H1 (cell line): Measurements from ENCODE around the gene EMX1. TPM values are rescaled to one million over a fixed set of nuclear protein-coding genes. Genes with fewer than 3 reads are reported as not detected.

ENCODE experiments used
- CTCF ChIA-PET: fragments of 300-600 bp; sonication (Branson Sonifier 250); formaldehyde crosslinking; loops from one replicate; lab custom pipeline; 2021; ENCODE audit not compliant: partially characterized antibody; lab: Charles Lee
- POLR2A ChIA-PET: fragments of 300-600 bp; sonication (Branson Sonifier 250); formaldehyde crosslinking; loops from one replicate; lab custom pipeline; 2021; ENCODE audit warnings: inconsistent platforms; ENCODE audit not compliant: partially characterized antibody; lab: Charles Lee
- DNase-seq, 2 experiments: peaks; one replicate each; pipeline versions ENCODE4 v3.0.0 to v3.0.0-alpha.2; 2010 to 2022; ENCODE audit warnings: low spot score in 2 of 2, low read depth in 1 of 2, mixed read lengths in 1 of 2
- FAIRE-seq: peaks from 2 replicates; lab custom pipeline; 2011; peaks lifted over from hg19 to GRCh38; lab: Jason Lieb, UNC
- H2AFZ ChIP-seq: 2 replicates; pipeline ENCODE4 v1.8.1; 2012; ENCODE audit warnings: low read length, inconsistent platforms
- H2AK5ac ChIP-seq: 2 replicates; pipeline ENCODE4 v1.6.1; 2013; ENCODE audit warnings: low read depth, low read length
- H2BK120ac ChIP-seq: replicated peaks from 2 replicates; pipeline ENCODE3; 2013; ENCODE audit warnings: low read depth, low read length, inconsistent platforms
- H2BK12ac ChIP-seq: 2 replicates; pipeline ENCODE4 v1.6.1; 2013; ENCODE audit warnings: low read depth, low read length
- H2BK15ac ChIP-seq: 2 replicates; pipeline ENCODE4 v1.6.1; 2013; ENCODE audit warnings: low read length
- H2BK20ac ChIP-seq: 2 replicates; pipeline ENCODE4 v1.6.1; 2013; ENCODE audit warnings: low read length
- H2BK5ac ChIP-seq: 2 replicates; pipeline ENCODE4 v1.6.1; 2013; ENCODE audit warnings: low read depth, low read length
- H3K14ac ChIP-seq: 2 replicates; pipeline ENCODE4 v1.6.1; 2013; ENCODE audit warnings: inconsistent platforms; ENCODE audit not compliant: insufficient read length
- H3K18ac ChIP-seq: 2 replicates; pipeline ENCODE4 v1.6.1; 2013; ENCODE audit warnings: low read length; ENCODE audit errors: extremely low read depth
- H3K23ac ChIP-seq: 2 replicates; pipeline ENCODE4 v1.6.1; 2013; ENCODE audit warnings: inconsistent platforms; ENCODE audit not compliant: insufficient read length
- H3K23me2 ChIP-seq: 2 replicates; pipeline ENCODE4 v1.6.1; 2013; ENCODE audit warnings: low read depth, low read length
- H3K27ac ChIP-seq: 2 replicates; pipeline ENCODE4 v1.6.1; 2011; ENCODE audit warnings: low read depth, low read length, inconsistent platforms
- H3K27me3 ChIP-seq, 4 experiments: replicated peaks in 1 of 4; 1 replicate in 1 of 4; 2 replicates in 3 of 4; pipeline versions ENCODE4 v1.6.1 to v1.8.1; 2011 to 2013; ENCODE audit warnings: low read length in 3 of 4, mild to moderate bottlenecking in 3 of 4, inconsistent platforms in 2 of 4, mixed read lengths in 2 of 4, moderate library complexity in 1 of 4; ENCODE audit not compliant: control insufficient read depth in 3 of 4, insufficient read depth in 3 of 4; ENCODE audit errors: extremely low read depth in 1 of 4
- H3K36me3 ChIP-seq, 4 experiments: 2 replicates each; pipeline versions ENCODE4 v1.6.1 to v1.8.1; 2011 to 2013; ENCODE audit warnings: mild to moderate bottlenecking in 4 of 4, low read length in 3 of 4, moderate library complexity in 2 of 4, control low read depth in 1 of 4, inconsistent platforms in 1 of 4; ENCODE audit not compliant: insufficient read depth in 4 of 4, control insufficient read depth in 2 of 4
- H3K4ac ChIP-seq: replicated peaks from 2 replicates; pipeline ENCODE3; 2013; ENCODE audit warnings: low read length, low read depth, mixed read lengths, inconsistent platforms; ENCODE audit not compliant: insufficient read length
- H3K4me1 ChIP-seq, 4 experiments: replicated peaks in 1 of 4; 1 replicate in 1 of 4; 2 replicates in 3 of 4; pipeline versions ENCODE4 v1.6.1 to v1.8.1; 2011 to 2013; ENCODE audit warnings: low read length in 3 of 4, inconsistent platforms in 2 of 4, mixed read lengths in 1 of 4; ENCODE audit not compliant: insufficient read depth in 4 of 4, control insufficient read depth in 3 of 4
- H3K4me2 ChIP-seq, 2 experiments: 2 replicates each; pipeline versions ENCODE4 v1.6.1 to v1.8.1; 2011 to 2013; ENCODE audit warnings: low read depth in 2 of 2, low read length in 2 of 2, control low read depth in 1 of 2, inconsistent platforms in 1 of 2, mild to moderate bottlenecking in 1 of 2; ENCODE audit not compliant: insufficient read depth in 1 of 2
- H3K4me3 ChIP-seq, 4 experiments: fragments of 200-600, 300-600 bp in 1 of 4; sonication (generic), shearing (Covaris generic), sonication (Bioruptor Twin) in 1 of 4; 2 replicates each; pipeline versions ENCODE4 v1.5.1 to v1.8.1; 2011 to 2016; ENCODE audit warnings: low read length in 4 of 4, low read depth in 3 of 4, control low read depth in 2 of 4, inconsistent platforms in 2 of 4, mild to moderate bottlenecking in 2 of 4, mixed read lengths in 1 of 4, moderate library complexity in 1 of 4; ENCODE audit not compliant: insufficient read depth in 2 of 4; ENCODE audit errors: extremely low read depth in 1 of 4
- H3K56ac ChIP-seq: replicated peaks from 2 replicates; pipeline ENCODE3; 2013; ENCODE audit warnings: low read depth, mild to moderate bottlenecking, mixed read lengths, low read length, inconsistent platforms; ENCODE audit not compliant: insufficient read length
- H3K79me1 ChIP-seq: 2 replicates; pipeline ENCODE4 v1.6.1; 2013; ENCODE audit warnings: low read depth, low read length, control low read depth
- H3K79me2 ChIP-seq, 2 experiments: 2 replicates each; pipeline versions ENCODE4 v1.6.1 to v1.8.1; 2012 to 2013; ENCODE audit warnings: low read length in 2 of 2, mild to moderate bottlenecking in 2 of 2, inconsistent platforms in 1 of 2; ENCODE audit not compliant: insufficient read depth in 2 of 2, control insufficient read depth in 1 of 2
- H3K9ac ChIP-seq, 4 experiments: replicated peaks in 1 of 4; 1 replicate in 1 of 4; 2 replicates in 3 of 4; pipeline versions ENCODE4 v1.6.1 to v1.8.1; 2011 to 2013; ENCODE audit warnings: low read depth in 3 of 4, low read length in 3 of 4, control low read depth in 2 of 4, mild to moderate bottlenecking in 2 of 4, moderate library complexity in 2 of 4, inconsistent platforms in 1 of 4; ENCODE audit errors: extremely low read depth in 1 of 4
- H3K9me3 ChIP-seq, 2 experiments: 2 replicates each; pipeline versions ENCODE4 v1.6.1 to v1.8.1; 2012 to 2013; ENCODE audit warnings: mild to moderate bottlenecking in 2 of 2, moderate library complexity in 2 of 2, control low read depth in 1 of 2, inconsistent platforms in 1 of 2, low read depth in 1 of 2, low read length in 1 of 2, mixed read lengths in 1 of 2; ENCODE audit not compliant: insufficient read depth in 2 of 2
- H4K20me1 ChIP-seq, 2 experiments: replicated peaks in 1 of 2; 2 replicates each; pipeline versions ENCODE3 to v1.8.1; 2011 to 2013; ENCODE audit warnings: inconsistent platforms in 2 of 2, low read length in 2 of 2, mild to moderate bottlenecking in 1 of 2; ENCODE audit not compliant: insufficient read depth in 2 of 2, control insufficient read depth in 1 of 2
- H4K5ac ChIP-seq: 2 replicates; pipeline ENCODE4 v1.6.1; 2013; ENCODE audit warnings: low read length, low read depth, mixed read lengths, inconsistent platforms; ENCODE audit not compliant: insufficient read length
- H4K8ac ChIP-seq: 2 replicates; pipeline ENCODE4 v1.8.0; 2013; ENCODE audit warnings: mild to moderate bottlenecking, moderate library complexity, low read length, inconsistent platforms; ENCODE audit not compliant: insufficient read depth; ENCODE audit errors: extremely low read depth
- H4K91ac ChIP-seq: replicated peaks from 2 replicates; pipeline ENCODE3; 2013; ENCODE audit warnings: low read length, mixed read lengths, inconsistent platforms; ENCODE audit not compliant: insufficient read length
- GABPA ChIP-seq: IDR thresholded peaks from 2 replicates; pipeline ENCODE4 v1.6.1; 2011; ENCODE audit warnings: mild to moderate bottlenecking, low read length, moderate library complexity, borderline replicate concordance; ENCODE audit not compliant: insufficient read depth
- KDM5A ChIP-seq: fragments of 200-600 bp; IDR thresholded peaks from 2 replicates; pipeline ENCODE4 v1.7.1; 2012; ENCODE audit warnings: mild to moderate bottlenecking, low read length, inconsistent platforms, mixed read lengths
- MAX ChIP-seq: IDR thresholded peaks from 2 replicates; pipeline ENCODE4 v1.6.1; 2012; ENCODE audit warnings: inconsistent platforms
- RFX5 ChIP-seq: IDR thresholded peaks from 2 replicates; pipeline ENCODE4 v1.6.1; 2011; ENCODE audit warnings: low read depth, low read length, improper control_type of control experiment, borderline replicate concordance
- SAP30 ChIP-seq: fragments of 300-600 bp; sonication (generic); IDR thresholded peaks from 2 replicates; pipeline ENCODE4 v1.7.1; 2012; ENCODE audit warnings: low read length, moderate library complexity, mild to moderate bottlenecking, inconsistent platforms; ENCODE audit not compliant: insufficient read depth, insufficient replicate concordance
- SIN3A ChIP-seq, 2 experiments: IDR thresholded peaks in 1 of 2; conservative IDR thresholded peaks in 1 of 2; 2 replicates each; pipeline ENCODE4 v1.6.1; 2011 to 2012; ENCODE audit warnings: low read length in 2 of 2, improper control_type of control experiment in 1 of 2, low read depth in 1 of 2, mild to moderate bottlenecking in 1 of 2
- TAF7 ChIP-seq: optimal IDR thresholded peaks from 2 replicates; pipeline ENCODE3; 2011; ENCODE audit warnings: low read depth, mild to moderate bottlenecking, inconsistent platforms, low read length, moderate library complexity, borderline replicate concordance
- TCF12 ChIP-seq: IDR thresholded peaks from 2 replicates; pipeline ENCODE4 v1.6.1; 2011; ENCODE audit warnings: low read depth, mild to moderate bottlenecking, low read length
- whole genome bisulfite sequencing, 2 experiments: shearing (Covaris generic) in 1 of 2; methylation state at CpG; one replicate each; pipeline versions ENCODE4 v1.1.6 to v1.1.7; 2013 to 2015; ENCODE audit warnings: low lambda C conversion rate in 2 of 2, mixed read lengths in 2 of 2, inconsistent platforms in 1 of 2, low coverage in 1 of 2, missing lambda C conversion rate in 1 of 2; ENCODE audit not compliant: insufficient replicate concordance in 2 of 2, insufficient coverage in 1 of 2, insufficient read length in 1 of 2; ENCODE audit errors: extremely low coverage in 1 of 2, missing lambda C conversion rate in 1 of 2; 5-methylcytosine and 5-hydroxymethylcytosine counted together
- polyA plus RNA-seq, 7 experiments: library from polyadenylated mRNA; depleted of rRNA in 3 of 7; stranded (reverse) in 5 of 7; unstranded in 2 of 7; fragments of >200 nt in 5 of 7; fragments of 200-250 nt in 2 of 7; gene quantifications; 1 replicate in 5 of 7; 2 replicates in 1 of 7; 4 replicates in 1 of 7; pipeline versions ENCODE4 v1.2.1 to v1.2.3, GENCODE V29; 2011 to 2013; ENCODE audit warnings: missing spikeins in 2 of 7, mixed read lengths in 2 of 7
- total RNA-seq: library from RNA; stranded (reverse); fragmentation: NEBNext Ultra II Directional; extraction: Animal tissue kit (Norgen Biotek cat#: 25700); gene quantifications from 2 replicates; pipeline ENCODE4 v1.2.1, GENCODE V29; 2021

EMX1 gene
- total and polyA plus RNA-seq, 2 of the 8 experiments (the other 6 are each of a cell fraction or from before 2014, with no cell fraction given) = 2.4 to 4.9 TPM

GRCh38 chr2:72965770-72966450 is 48.6 kb downstream of the EMX1 start:
- Histone ChIP-seq H2BK15ac (peak overlapping the region; percentile 0; the same call in 1 of the 2 replicates), H2BK120ac (no peak overlapping the region), H3K23ac (no peak overlapping the region), H2BK12ac (peak overlapping the region; percentile 1; the same call in 1 of the 2 replicates), H3K27ac (no peak overlapping the region), H4K8ac (no peak overlapping the region), H3K23me2 (no peaks in the 10 kb centered on the region), H3K4me1 (peaks cover 12 to 26% (median 22%) of the 10 kb centered on the region in 4 experiments), H3K79me2 (no peaks in the 10 kb centered on the region), H3K4ac (no peak overlapping the region), H3K9me3 (no peaks in the 10 kb centered on the region), H2AFZ (no peak overlapping the region), H2AK5ac (no peak overlapping the region; the same call in 1 of the 2 replicates), H2BK20ac (peak overlapping the region; percentile 13; the same call in 1 of the 2 replicates), H4K20me1 (no peaks in the 10 kb centered on the region), H2BK5ac (peak overlapping the region; percentile 45; the same call in 1 of the 2 replicates), H3K4me3 (no peak overlapping the region), H4K91ac (no peak overlapping the region), H4K5ac (no peak overlapping the region), H3K56ac (no peak overlapping the region), H3K4me2 (no peak overlapping the region), H3K36me3 (no peaks in the 10 kb centered on the region), H3K9ac (no peak overlapping the region), H3K18ac (no peak overlapping the region), H3K14ac (no peak overlapping the region), H3K27me3 (no peaks in the 10 kb centered on the region), H3K79me1 (no peaks in the 10 kb centered on the region)
- POLR2A ChIA-PET = no interaction called here
- 92% methylated on average over 14 of the region's 14 CpGs; no CpG with 5 or more reads in 1 of the 2 experiments for WGBS, 2 experiments
- CTCF ChIA-PET = interaction anchor here (0.6 to 11.9 kb wide), 11 partner anchors 9 to 211 kb away, joined by 3 to 166 read pairs (median 8); partner anchors contain the start of gene SPR
- TF ChIP-seq TCF12 (no peak), MAX (no peak), KDM5A (no peak), TAF7 (no peak), GABPA (no peak), SIN3A (conservative IDR thresholded peaks at IDR 0.05 in 1 of 2, IDR thresholded peaks at IDR 0.05 in 1 of 2; ENCODE audit: low read depth in 1 of 2, low read length in 2 of 2) (no peak), RFX5 (no peak), SAP30 (no peak)
- FAIRE-seq (no peak), DNase-seq (no peak)
